Endodermal cell (in vitro differentiated cells): Measurements from ENCODE around the gene ANKRD12. TPM values are rescaled to one million over a fixed set of nuclear protein-coding genes. Genes with fewer than 3 reads are reported as not detected.

Source experiments
- DNase-seq: peaks from one replicate; pipeline ENCODE4 v3.0.0-alpha.2; 2017
- H3K27ac ChIP-seq: 2 replicates; pipeline ENCODE4 v1.5.1; 2013; ENCODE audit warnings: mild to moderate bottlenecking, low read depth, low read length, moderate library complexity
- H3K27me3 ChIP-seq: 2 replicates; pipeline ENCODE4 v1.6.1; 2013; ENCODE audit warnings: mild to moderate bottlenecking, low read length, moderate library complexity; ENCODE audit not compliant: insufficient read depth, control insufficient read depth, poor library complexity, severe bottlenecking
- H3K36me3 ChIP-seq: 2 replicates; pipeline ENCODE4 v1.7.0; 2013; ENCODE audit warnings: mild to moderate bottlenecking, low read length, moderate library complexity; ENCODE audit not compliant: control insufficient read depth, insufficient read depth
- H3K4me1 ChIP-seq: one replicate; pipeline ENCODE4 v1.7.0; 2013; ENCODE audit warnings: low read length; ENCODE audit not compliant: control insufficient read depth, insufficient read depth
- H3K4me3 ChIP-seq: 2 replicates; pipeline ENCODE4 v1.5.1; 2013; ENCODE audit warnings: mild to moderate bottlenecking, low read length, moderate library complexity
- H3K9ac ChIP-seq: 2 replicates; pipeline ENCODE4 v1.6.1; 2013; ENCODE audit warnings: mild to moderate bottlenecking, low read length, moderate library complexity; ENCODE audit not compliant: poor library complexity, severe bottlenecking; ENCODE audit errors: extremely low read depth
- H3K9me3 ChIP-seq: 2 replicates; pipeline ENCODE4 v1.6.1; 2013; ENCODE audit warnings: mild to moderate bottlenecking, low read length, moderate library complexity; ENCODE audit not compliant: control insufficient read depth
- H3K27ac Mint-ChIP-seq: 2 replicates; pipeline ENCODE4 v1.8.0; 2020; ENCODE audit warnings: mixed read lengths
- H3K27me3 Mint-ChIP-seq: 2 replicates; pipeline ENCODE4 v1.8.0; 2021; ENCODE audit warnings: mild to moderate bottlenecking, mixed read lengths; ENCODE audit not compliant: insufficient read depth
- H3K36me3 Mint-ChIP-seq: 2 replicates; pipeline ENCODE4 v1.8.0; 2020; ENCODE audit warnings: low read depth, mixed read lengths
- H3K4me1 Mint-ChIP-seq: 2 replicates; pipeline ENCODE4 v1.8.0; 2020; ENCODE audit warnings: mixed read lengths
- H3K4me3 Mint-ChIP-seq: 2 replicates; pipeline ENCODE4 v1.8.0; 2020; ENCODE audit warnings: mild to moderate bottlenecking, moderate library complexity, mixed read lengths
- H3K9me3 Mint-ChIP-seq: 2 replicates; pipeline ENCODE4 v1.8.0; 2020; ENCODE audit warnings: mild to moderate bottlenecking, mixed read lengths
- CTCF ChIP-seq: fragments of 200-600 bp; sonication (generic); conservative IDR thresholded peaks from 2 replicates; pipeline ENCODE4 v1.5.0; 2021; ENCODE audit warnings: antibody characterized with exemption, mild to moderate bottlenecking
- WGBS, 2 experiments: methylation state at CpG; one replicate each; pipeline versions ENCODE4 v1.1.5 to v1.1.7; 2013; ENCODE audit warnings: missing lambda C conversion rate in 2 of 2, mixed read lengths in 1 of 2; ENCODE audit not compliant: insufficient coverage in 1 of 2, insufficient read length in 1 of 2; 5-methylcytosine and 5-hydroxymethylcytosine counted together
- total RNA-seq, 2 donors: library from RNA; stranded (reverse); fragmentation: NEBNext Ultra II Directional in 1 of 2; extraction: Animal tissue kit (Norgen Biotek cat#: 25700) in 1 of 2; gene quantifications; 2 replicates in 1 of 2; 3 replicates in 1 of 2; pipeline ENCODE4 v1.2.1, GENCODE V29; 2021

ANKRD12 gene
- total RNA-seq, 2 donors from 2014 or later = 36.0 to 41.6 TPM

GRCh38 chr18:9304388-9305070 is 167.9 kb downstream of the ANKRD12 start:
- peaks cover 13% of the 10 kb centered on the region for H3K9me3 ChIP-seq
- Mint-ChIP-seq H3K4me3 (no peak overlapping the region), H3K27me3 (no peaks in the 10 kb centered on the region), H3K27ac (no peak overlapping the region), H3K9me3 (peaks cover 18% of the 10 kb centered on the region), H3K4me1 (no peaks in the 10 kb centered on the region), H3K36me3 (no peaks in the 10 kb centered on the region)
- H3K4me1 ChIP-seq = no peaks in the 10 kb centered on the region
- H3K36me3 ChIP-seq = no peaks in the 10 kb centered on the region
- no peaks in the 10 kb centered on the region for H3K27me3 ChIP-seq
- H3K9ac ChIP-seq = no peak overlapping the region
- no peak for TF ChIP-seq CTCF
- no peak overlapping the region for H3K4me3 ChIP-seq
- 92 to 95% methylated on average over 5 to 6 of the region's 6 CpGs for WGBS, 2 experiments
- no peak for DNase-seq
- no peak overlapping the region for H3K27ac ChIP-seq

GRCh38 chr18:9319333-9319732 is 182.8 kb downstream of the ANKRD12 start:
- Histone ChIP-seq H3K9me3 (peaks cover 4% of the 10 kb centered on the region), H3K4me3 (no peak overlapping the region), H3K27ac (no peak overlapping the region), H3K36me3 (no peaks in the 10 kb centered on the region), H3K4me1 (no peaks in the 10 kb centered on the region), H3K9ac (no peak overlapping the region), H3K27me3 (no peaks in the 10 kb centered on the region)
- H3K27ac Mint-ChIP-seq = no peak overlapping the region
- no peak overlapping the region for H3K4me3 Mint-ChIP-seq
- H3K36me3 Mint-ChIP-seq = no peaks in the 10 kb centered on the region
- no peak for DNase-seq
- peaks cover 6% of the 10 kb centered on the region for H3K9me3 Mint-ChIP-seq
- no peaks in the 10 kb centered on the region for H3K4me1 Mint-ChIP-seq
- no CpG with 5 or more reads among the region's 1 CpG for WGBS, 2 experiments
- H3K27me3 Mint-ChIP-seq = peaks cover 7% of the 10 kb centered on the region
- no peak for TF ChIP-seq CTCF

GRCh38 chr18:9321017-9321452 is 184.5 kb downstream of the ANKRD12 start:
- no peak overlapping the region for H3K4me3 Mint-ChIP-seq
- H3K9ac ChIP-seq = no peak overlapping the region
- no peak overlapping the region for H3K4me3 ChIP-seq
- peaks cover 7% of the 10 kb centered on the region for H3K27me3 Mint-ChIP-seq
- H3K36me3 ChIP-seq = no peaks in the 10 kb centered on the region
- H3K27ac ChIP-seq = no peak overlapping the region
- H3K9me3 Mint-ChIP-seq = no peaks in the 10 kb centered on the region
- no peak for DNase-seq
- H3K27ac Mint-ChIP-seq = no peak overlapping the region
- H3K27me3 ChIP-seq = no peaks in the 10 kb centered on the region
- H3K4me1 Mint-ChIP-seq = no peaks in the 10 kb centered on the region
- WGBS, 2 experiments = 88 to 90% methylated on average over 1 to 3 of the region's 4 CpGs
- no peaks in the 10 kb centered on the region for H3K4me1 ChIP-seq
- TF ChIP-seq CTCF = no peak
- H3K36me3 Mint-ChIP-seq = no peaks in the 10 kb centered on the region
- H3K9me3 ChIP-seq = peaks cover 4% of the 10 kb centered on the region
